Liver (tissue), 3 donors: ENCODE measurements around the gene BRD4.

Experiments
- EGR1 ChIP-seq, 2 donors: IDR thresholded peaks; 2 replicates each; pipeline ENCODE4 v1.6.1; 2016 to 2018; ENCODE audit warnings: antibody characterized with exemption in 2 of 2, low read depth in 2 of 2
- GABPA ChIP-seq, 2 donors: IDR thresholded peaks in 1 of 2; conservative IDR thresholded peaks in 1 of 2; 2 replicates each; pipeline ENCODE4 v1.6.1; 2016; ENCODE audit warnings: antibody characterized with exemption in 2 of 2, mild to moderate bottlenecking in 1 of 2, moderate library complexity in 1 of 2
- JUND ChIP-seq, 2 donors: IDR thresholded peaks; 2 replicates each; pipeline ENCODE4 v1.6.1; 2016; ENCODE audit warnings: antibody characterized with exemption in 2 of 2
- NR2F2 ChIP-seq: IDR thresholded peaks from 2 replicates; pipeline ENCODE4 v1.6.1; 2016; ENCODE audit warnings: antibody characterized with exemption
- RAD21 ChIP-seq, 2 donors: IDR thresholded peaks; 2 replicates each; pipeline ENCODE4 v1.6.1; 2016; ENCODE audit warnings: antibody characterized with exemption in 2 of 2, mild to moderate bottlenecking in 2 of 2
- RXRA ChIP-seq, 2 donors: IDR thresholded peaks; 2 replicates each; pipeline ENCODE4 v1.6.1; 2017 to 2018; ENCODE audit warnings: antibody characterized with exemption in 2 of 2, mild to moderate bottlenecking in 1 of 2
- SP1 ChIP-seq: IDR thresholded peaks from 2 replicates; pipeline ENCODE4 v1.6.1; 2018; ENCODE audit warnings: antibody characterized with exemption, mild to moderate bottlenecking
- TAF1 ChIP-seq: conservative IDR thresholded peaks from 2 replicates; pipeline ENCODE4 v1.6.1; 2016; ENCODE audit warnings: antibody characterized with exemption, mild to moderate bottlenecking
- YY1 ChIP-seq: IDR thresholded peaks from 2 replicates; pipeline ENCODE4 v1.6.1; 2016; ENCODE audit warnings: antibody characterized with exemption, mild to moderate bottlenecking
- TF ChIP-seq, protein P1 (sequence below): fragments of 150-350 bp; IDR thresholded peaks from 2 replicates; pipeline ENCODE4 v1.5.1; 2017; ENCODE audit warnings: improper control_type of control experiment, low read depth, low read length; ENCODE audit not compliant: missing input control
- TF ChIP-seq, protein P2 (sequence below): IDR thresholded peaks from 2 replicates; pipeline ENCODE4 v1.6.1; 2016; ENCODE audit warnings: antibody characterized with exemption
- TF ChIP-seq, protein P3 (sequence below): IDR thresholded peaks from 2 replicates; pipeline ENCODE4 v1.6.1; 2016; ENCODE audit warnings: antibody characterized with exemption
- TF ChIP-seq, protein P4 (sequence below): IDR thresholded peaks from 2 replicates; pipeline ENCODE4 v1.6.1; 2016; ENCODE audit warnings: antibody characterized with exemption
- TF ChIP-seq, protein P5 (sequence below): IDR thresholded peaks from 2 replicates; pipeline ENCODE4 v1.6.1; 2016; ENCODE audit warnings: antibody characterized with exemption, mild to moderate bottlenecking
- donor health status: healthy.
- donor health status: healthy.

DNA sequence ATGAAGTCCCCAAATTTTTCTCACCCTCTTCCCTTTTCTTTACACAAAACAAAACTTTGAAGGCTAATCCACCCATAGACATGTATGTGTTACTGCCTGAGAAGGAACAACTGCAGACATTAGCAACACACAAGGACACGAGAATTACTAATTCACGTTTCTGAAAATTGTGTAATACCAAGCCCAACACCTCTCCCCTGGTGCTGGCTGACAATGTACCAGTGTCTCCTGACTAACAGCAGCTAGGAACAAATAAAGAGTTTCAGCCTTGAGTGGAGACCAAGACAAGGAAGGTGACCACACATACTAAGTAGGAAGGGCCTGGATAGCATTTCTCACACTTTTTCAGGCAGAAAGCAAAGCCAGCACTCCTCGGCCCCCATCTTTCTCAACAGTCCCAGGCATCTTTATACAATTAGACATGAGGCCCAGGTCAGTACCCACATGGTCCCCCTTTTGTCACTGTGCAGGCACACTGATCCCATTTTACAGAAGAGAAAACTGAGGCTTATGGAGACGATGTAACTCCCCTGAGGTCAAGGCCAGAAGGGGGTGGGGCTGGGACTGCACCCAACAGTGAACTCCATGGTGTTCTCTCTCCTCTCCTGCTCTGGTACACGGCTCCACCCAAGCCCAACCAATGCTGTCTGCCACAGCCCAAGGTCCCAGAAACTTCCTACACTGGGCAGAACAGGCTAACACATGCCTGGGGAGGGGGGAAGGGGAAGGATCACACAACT, 8.7 kb downstream of the BRD4 start:
- TF ChIP-seq YY1: peak; percentile 23
- TF ChIP-seq, protein P1, sequence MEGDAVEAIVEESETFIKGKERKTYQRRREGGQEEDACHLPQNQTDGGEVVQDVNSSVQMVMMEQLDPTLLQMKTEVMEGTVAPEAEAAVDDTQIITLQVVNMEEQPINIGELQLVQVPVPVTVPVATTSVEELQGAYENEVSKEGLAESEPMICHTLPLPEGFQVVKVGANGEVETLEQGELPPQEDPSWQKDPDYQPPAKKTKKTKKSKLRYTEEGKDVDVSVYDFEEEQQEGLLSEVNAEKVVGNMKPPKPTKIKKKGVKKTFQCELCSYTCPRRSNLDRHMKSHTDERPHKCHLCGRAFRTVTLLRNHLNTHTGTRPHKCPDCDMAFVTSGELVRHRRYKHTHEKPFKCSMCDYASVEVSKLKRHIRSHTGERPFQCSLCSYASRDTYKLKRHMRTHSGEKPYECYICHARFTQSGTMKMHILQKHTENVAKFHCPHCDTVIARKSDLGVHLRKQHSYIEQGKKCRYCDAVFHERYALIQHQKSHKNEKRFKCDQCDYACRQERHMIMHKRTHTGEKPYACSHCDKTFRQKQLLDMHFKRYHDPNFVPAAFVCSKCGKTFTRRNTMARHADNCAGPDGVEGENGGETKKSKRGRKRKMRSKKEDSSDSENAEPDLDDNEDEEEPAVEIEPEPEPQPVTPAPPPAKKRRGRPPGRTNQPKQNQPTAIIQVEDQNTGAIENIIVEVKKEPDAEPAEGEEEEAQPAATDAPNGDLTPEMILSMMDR: no peak
- TF ChIP-seq, protein P2, sequence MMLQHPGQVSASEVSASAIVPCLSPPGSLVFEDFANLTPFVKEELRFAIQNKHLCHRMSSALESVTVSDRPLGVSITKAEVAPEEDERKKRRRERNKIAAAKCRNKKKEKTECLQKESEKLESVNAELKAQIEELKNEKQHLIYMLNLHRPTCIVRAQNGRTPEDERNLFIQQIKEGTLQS: no peak
- TF ChIP-seq, protein P3, sequence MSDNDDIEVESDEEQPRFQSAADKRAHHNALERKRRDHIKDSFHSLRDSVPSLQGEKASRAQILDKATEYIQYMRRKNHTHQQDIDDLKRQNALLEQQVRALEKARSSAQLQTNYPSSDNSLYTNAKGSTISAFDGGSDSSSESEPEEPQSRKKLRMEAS: no peak
- no peak for TF ChIP-seq SP1
- TF ChIP-seq, protein P4, sequence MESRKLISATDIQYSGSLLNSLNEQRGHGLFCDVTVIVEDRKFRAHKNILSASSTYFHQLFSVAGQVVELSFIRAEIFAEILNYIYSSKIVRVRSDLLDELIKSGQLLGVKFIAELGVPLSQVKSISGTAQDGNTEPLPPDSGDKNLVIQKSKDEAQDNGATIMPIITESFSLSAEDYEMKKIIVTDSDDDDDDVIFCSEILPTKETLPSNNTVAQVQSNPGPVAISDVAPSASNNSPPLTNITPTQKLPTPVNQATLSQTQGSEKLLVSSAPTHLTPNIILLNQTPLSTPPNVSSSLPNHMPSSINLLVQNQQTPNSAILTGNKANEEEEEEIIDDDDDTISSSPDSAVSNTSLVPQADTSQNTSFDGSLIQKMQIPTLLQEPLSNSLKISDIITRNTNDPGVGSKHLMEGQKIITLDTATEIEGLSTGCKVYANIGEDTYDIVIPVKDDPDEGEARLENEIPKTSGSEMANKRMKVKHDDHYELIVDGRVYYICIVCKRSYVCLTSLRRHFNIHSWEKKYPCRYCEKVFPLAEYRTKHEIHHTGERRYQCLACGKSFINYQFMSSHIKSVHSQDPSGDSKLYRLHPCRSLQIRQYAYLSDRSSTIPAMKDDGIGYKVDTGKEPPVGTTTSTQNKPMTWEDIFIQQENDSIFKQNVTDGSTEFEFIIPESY: no peak
- TF ChIP-seq GABPA (IDR thresholded peaks at IDR 0.05 in 1 of 2, conservative IDR thresholded peaks at IDR 0.05 in 1 of 2): no peak
- TF ChIP-seq RAD21 (IDR thresholded peaks at IDR 0.05): peak in 1 of 2 donors; percentile 5
- TF ChIP-seq RXRA (IDR thresholded peaks at IDR 0.05): peak; percentile 5 to 47
- TF ChIP-seq NR2F2: peak; percentile 31
- TF ChIP-seq TAF1: no peak
- TF ChIP-seq JUND (IDR thresholded peaks at IDR 0.05): no peak
- TF ChIP-seq, protein P5, sequence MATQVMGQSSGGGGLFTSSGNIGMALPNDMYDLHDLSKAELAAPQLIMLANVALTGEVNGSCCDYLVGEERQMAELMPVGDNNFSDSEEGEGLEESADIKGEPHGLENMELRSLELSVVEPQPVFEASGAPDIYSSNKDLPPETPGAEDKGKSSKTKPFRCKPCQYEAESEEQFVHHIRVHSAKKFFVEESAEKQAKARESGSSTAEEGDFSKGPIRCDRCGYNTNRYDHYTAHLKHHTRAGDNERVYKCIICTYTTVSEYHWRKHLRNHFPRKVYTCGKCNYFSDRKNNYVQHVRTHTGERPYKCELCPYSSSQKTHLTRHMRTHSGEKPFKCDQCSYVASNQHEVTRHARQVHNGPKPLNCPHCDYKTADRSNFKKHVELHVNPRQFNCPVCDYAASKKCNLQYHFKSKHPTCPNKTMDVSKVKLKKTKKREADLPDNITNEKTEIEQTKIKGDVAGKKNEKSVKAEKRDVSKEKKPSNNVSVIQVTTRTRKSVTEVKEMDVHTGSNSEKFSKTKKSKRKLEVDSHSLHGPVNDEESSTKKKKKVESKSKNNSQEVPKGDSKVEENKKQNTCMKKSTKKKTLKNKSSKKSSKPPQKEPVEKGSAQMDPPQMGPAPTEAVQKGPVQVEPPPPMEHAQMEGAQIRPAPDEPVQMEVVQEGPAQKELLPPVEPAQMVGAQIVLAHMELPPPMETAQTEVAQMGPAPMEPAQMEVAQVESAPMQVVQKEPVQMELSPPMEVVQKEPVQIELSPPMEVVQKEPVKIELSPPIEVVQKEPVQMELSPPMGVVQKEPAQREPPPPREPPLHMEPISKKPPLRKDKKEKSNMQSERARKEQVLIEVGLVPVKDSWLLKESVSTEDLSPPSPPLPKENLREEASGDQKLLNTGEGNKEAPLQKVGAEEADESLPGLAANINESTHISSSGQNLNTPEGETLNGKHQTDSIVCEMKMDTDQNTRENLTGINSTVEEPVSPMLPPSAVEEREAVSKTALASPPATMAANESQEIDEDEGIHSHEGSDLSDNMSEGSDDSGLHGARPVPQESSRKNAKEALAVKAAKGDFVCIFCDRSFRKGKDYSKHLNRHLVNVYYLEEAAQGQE: no peak
- no peak for TF ChIP-seq EGR1 (IDR thresholded peaks at IDR 0.05; ENCODE audit: low read depth in 2 of 2)
